RCC 7860 (cell line): ENCODE measurements around the gene CAMSAP1.

Source experiments
- DNase-seq: peaks from one replicate; pipeline ENCODE4 v3.0.0-alpha.2; 2015; ENCODE audit warnings: low spot score
- FAIRE-seq: peaks from 2 replicates; lab custom pipeline; 2012; peaks lifted over from hg19 to GRCh38; lab: Jason Lieb, UNC

The CAMSAP1 gene

DNA sequence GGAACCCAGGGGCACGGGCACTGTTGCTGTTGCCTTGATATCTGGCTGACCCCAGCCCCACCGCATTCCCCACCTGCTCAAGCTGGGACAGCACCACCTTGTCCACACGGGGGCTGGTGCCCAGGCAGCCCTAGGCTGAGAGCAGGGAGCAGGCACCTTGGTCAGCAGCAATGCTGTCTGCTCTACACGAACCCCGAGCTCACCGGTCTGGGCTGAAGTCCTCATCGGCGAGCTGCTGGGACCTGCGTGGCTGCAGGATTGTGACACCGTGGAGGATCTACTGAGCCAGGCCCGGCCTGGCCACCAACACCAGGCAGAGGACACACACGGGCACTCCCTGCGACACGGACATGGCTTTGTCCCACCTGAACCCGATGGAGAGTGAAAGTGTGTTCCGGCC is 127.3 kb downstream of the CAMSAP1 start:
- DNase-seq (no peak), FAIRE-seq (no peak)

DNA sequence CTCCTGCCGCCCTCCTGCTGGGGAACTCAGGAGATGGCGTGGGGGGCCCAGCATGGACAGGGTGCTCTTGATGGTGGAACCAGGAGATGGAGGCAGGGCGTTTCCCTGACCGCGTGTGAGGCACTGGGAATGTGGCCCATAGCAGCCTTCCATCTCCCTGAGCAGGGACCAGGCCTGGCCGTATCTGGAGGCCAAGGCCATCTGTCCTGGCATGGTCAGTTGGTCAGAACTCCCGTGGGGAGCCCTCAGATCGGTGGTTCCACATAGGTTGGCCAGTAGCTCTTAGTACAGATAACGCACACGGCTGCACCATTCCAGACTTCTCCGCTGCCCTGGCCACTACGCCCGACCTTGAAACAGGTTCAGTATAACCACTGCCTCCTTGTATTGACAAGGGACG is 127.8 kb downstream of the CAMSAP1 start:
- FAIRE-seq: no peak

DNA sequence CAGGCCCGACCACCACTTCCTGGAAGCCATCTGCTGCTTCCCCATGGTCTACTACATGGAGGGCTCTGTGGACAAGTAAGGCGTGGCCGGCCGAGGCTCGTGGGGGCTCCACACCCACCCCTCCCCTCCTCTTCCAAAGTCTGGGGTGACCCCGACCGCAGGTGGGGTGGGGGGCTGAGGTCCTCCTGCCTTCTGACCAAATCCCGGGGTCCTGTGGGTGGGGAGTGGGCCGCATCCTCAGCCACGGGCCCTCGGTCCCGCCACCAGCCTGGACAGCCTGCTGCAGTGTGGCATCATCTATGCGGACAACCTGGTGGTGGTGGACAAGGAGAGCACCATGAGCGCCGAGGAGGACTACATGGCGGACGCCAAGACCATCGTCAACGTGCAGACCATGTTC is 128.9 kb downstream of the CAMSAP1 start:
- no peak for DNase-seq

More for the DNA sequence above, 127.8 kb downstream of the CAMSAP1 start:
- no peak for DNase-seq

DNA sequence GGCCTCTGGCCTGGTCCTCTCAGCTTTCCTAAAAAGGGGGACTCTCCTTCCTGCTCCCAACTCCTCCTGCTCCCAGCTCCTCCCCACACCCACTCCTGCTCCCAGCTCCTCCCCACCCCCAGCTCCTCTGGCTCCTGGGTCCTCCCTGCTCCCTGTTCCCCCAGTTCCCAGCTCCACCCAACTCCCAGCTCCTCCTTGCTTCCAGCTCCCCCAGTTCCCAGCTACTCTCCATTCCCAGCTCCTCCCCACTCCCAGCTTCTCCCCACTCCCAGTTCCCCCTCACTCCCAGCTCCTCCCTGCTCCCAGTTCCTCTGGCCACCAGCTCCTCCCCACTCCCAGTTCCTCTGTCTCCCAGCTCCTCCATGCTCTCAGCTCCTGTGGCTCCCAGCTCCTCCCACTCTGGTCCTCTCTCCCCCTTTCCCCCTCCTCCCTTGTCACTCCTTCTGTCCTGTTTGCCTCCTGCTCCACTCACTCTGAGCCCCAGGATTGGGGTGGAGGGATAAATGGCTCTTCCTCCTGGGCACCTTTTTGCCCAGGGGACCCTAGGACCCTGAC is 129.6 kb downstream of the CAMSAP1 start:
- FAIRE-seq (no peak), DNase-seq (no peak)

More for the DNA sequence above, 128.9 kb downstream of the CAMSAP1 start:
- no peak for FAIRE-seq

DNA sequence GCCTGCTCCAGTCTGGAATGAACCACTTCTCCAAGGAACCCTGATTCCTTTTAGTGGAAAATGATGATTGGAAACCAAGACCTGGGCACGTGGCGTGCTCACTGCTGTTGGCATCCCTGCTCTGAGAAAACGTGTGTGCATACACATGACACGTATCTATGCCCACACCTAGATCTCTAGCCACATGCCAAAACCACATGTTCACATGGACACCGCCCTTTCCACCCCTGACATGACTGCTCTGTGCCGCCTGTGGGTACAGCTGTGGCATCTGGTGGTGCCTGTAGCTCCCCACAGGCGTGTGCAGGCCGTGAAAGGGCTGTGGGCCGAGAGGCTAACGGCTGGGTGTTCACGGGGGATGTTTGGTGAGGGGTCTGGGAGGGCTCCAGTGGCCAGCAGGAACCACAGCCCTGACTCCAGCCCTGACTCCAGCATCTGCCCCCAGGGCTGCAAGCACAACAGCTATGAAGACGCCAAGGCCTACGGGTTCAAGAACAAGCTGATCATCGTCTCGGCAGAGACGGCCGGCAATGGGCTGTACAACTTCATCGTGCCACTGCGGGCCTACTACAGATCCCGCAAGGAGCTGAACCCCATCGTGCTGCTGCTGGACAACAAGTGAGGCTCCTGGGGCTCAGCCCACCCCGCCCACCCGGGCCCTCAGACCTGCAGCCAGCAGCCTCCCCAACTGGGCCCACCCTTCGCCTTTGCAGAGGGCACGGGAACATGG is 130.3 kb downstream of the CAMSAP1 start:
- DNase-seq: no peak
- FAIRE-seq: no peak

DNA sequence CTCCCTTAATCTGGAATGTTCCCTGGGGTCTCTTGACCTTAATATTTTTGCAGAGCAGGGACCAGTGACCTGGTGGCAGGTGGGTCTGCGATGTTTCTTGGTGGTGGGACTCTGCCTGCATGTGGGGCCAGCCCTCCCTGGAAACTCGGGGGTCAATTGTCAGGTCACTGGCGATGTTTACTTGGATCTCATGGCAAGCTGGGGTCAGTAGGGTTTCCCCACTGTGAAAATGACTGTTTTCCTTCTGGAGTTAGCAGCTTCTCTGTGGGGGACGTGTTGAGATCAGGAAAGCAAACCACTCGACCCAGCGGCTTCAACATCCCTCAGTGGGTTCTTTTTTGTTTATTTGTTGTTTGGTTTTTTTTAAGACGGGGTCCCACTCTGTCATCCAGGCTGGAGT is 131.4 kb downstream of the CAMSAP1 start:
- DNase-seq (no peak), FAIRE-seq (no peak)

DNA sequence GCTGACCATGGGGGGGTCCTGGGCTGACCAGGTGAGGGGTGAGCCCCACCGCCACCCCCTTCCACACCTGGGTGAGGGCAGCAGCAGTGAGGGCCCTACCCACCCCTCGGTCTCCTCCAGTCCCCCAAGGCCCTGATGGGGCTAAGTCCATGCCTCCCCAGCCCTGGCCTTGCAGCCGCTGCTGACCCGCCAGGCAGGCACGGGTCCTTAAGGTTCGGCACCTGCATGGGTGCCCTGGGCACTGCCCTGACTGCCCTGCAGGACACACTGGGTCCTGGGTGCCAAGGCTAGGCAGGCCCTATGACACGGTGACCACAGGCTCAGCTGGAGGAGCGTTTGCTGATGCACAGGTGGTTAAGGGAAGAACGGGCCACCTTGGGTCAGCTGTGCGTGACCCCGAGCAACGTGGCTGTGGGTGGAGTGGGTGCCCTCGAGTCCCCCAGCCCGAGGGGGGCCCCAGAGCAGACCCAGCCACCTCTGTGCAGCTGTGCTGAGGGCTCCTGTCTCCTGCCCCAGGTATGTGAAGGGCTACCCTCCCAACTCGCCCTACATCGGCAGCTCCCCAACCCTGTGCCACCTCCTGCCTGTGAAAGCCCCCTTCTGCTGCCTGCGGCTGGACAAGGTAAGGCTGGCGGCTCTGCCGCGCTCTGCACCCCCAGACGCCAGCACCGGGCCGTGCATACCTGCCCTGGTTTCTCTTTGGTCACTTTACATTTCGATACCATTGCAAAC is 132.4 kb downstream of the CAMSAP1 start:
- no peak for DNase-seq
- no peak for FAIRE-seq

DNA sequence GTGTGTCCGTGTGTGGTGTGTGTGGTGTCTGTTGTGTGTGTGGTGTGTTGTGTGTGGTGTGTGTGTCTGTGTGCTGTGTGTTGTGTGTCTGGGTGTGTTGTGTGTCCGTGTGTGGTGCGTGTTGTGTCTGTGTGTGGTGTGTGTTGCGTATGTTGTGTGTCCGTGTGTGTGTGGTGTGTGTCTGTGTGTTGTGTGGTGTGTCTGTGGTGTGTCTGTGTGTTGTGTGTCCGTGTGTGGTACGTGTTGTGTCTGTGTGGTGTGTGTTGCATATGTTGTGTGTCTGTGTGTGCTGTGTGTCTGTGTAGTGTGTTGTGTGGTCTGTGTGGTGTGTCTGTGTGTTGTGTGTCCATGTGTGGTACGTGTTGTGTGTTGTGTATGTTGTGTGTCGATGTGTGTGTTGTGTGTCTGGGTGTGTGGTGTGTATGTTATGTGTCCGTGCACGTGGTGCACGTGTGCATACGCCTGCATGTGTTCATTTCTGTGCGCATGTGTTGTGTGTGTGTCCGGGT is 133.1 kb downstream of the CAMSAP1 start:
- no peak for FAIRE-seq
- DNase-seq: no peak

DNA sequence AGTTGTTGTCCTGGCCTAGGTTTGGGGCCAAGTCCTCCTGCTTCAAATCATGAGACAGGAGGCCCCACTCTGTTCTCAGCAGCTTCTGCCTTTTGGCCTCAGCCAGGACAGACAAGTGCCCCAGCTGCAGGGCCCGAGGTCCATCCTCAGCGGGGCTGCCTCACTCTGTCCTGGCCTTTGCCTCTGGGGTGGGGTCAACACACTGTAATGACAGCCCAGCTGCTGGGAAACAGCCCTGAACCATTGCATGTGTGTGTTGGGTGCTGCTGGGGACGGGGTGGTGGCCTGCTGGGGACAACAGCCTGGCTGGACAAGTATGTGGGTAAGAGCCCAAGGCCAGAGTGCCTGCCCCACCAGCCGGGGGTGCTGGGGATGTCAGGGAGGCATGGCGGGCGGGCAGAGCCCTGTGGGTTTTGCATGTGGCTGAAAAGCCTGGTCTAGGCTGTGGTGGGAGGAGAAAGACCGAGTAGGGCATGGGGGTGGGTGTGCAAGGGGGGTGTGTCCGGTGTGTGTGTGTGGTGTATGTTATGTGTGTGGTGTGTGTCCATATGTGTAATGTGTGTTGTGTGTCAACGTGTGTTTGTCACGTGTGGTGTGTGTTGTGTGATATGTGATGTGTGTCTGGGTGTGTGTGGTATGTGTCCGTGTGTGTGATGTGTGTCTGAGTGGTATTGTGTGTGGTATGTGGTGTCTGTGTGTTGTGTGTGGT is 133.7 kb downstream of the CAMSAP1 start:
- no peak for DNase-seq
- FAIRE-seq: no peak

DNA sequence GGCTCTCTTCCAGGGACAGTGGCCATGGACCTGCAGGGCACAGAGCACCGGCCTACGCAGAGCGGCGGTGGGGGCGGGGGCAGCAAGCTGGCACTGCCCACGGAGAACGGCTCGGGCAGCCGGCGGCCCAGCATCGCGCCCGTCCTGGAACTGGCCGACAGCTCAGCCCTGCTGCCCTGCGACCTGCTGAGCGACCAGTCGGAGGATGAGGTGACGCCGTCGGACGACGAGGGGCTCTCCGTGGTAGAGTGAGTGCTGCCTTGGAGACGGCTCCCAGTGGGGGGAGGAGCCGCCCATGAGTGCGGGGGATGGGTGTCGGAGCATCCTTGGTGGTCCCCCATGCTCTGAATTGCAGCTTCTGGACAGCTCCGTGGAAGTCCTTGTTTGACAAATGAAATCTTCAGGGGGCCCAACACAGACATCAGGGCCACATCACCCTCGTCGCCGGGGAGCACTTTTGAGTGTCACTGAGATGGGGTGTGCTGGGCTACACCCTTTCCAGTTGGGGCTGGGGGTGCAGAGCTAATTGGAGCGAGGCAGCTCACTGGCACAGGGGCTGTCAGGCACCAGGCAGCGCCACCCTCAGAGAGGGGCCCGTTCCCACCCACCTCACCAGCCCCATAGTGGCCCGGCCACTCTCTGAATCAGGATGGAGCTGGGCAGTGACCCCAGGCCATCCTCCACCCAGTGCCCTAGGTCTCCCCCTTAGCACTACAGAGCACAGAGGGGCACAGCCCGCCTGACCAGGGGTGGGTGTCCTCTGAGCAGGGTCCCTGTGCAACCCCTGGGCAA is 134.4 kb downstream of the CAMSAP1 start:
- no peak for FAIRE-seq
- no peak for DNase-seq

DNA sequence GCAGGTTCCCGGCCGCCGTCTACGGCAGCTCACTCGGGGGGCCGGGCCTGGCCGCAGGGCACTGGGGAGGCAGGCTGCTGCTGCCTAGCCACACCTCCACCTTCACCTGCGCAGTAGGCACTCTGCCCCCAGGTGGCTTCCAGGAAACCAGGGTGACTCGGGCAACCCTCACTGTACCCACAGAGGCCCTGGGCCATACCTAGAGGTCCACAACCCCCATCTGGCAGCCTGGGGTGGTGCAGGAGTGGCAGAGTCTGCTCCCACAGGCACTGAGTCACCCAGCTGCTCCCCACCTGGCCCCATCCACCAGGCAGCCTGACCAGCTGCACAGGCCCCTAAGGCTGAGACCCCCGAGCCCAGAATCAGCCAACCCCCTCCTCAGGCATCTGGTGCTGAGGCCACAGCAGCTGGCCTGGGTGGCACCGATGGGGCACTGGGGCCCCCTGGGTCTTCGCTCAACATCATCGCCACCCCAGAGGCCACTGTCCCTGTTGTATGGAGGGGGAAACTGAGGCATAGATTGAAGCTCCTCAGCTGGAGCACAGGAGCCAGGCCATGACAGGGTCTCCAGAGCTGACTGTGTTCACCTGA is 135.2 kb downstream of the CAMSAP1 start:
- DNase-seq: no peak

DNA sequence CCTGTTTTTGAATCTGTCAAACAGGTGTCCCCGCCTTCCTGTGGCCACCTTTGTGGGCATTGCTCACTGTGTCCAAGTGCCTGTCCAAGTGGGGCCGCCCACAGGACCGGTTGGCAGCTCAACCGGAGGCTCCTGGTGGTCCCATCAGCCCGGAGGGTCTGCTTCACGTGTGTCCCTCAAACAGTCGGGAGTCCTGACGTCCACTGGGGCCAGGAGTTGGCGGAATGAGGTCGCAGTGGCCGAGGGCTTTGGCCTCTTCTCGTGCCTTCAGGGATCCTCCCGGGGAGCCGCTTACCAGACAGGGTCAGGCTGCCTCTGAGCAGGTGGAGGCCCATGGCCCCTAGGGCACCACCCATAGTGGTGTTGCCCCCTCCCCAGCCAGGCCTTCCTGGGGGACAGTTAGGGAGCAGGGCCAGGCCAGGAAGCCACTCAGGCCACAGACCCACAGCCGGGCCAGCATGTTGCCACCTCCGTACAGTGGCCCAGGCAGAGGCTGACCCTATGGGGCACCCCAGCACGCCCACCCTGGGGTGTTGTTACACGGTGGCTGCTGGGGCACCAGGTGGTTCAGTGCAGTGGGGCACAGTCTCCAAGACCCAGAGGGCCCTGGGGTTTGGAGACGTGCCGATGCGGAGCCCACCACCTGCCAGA is 135.8 kb downstream of the CAMSAP1 start:
- DNase-seq: no peak
- no peak for FAIRE-seq

More for the DNA sequence above, 135.2 kb downstream of the CAMSAP1 start:
- no peak for FAIRE-seq

DNA sequence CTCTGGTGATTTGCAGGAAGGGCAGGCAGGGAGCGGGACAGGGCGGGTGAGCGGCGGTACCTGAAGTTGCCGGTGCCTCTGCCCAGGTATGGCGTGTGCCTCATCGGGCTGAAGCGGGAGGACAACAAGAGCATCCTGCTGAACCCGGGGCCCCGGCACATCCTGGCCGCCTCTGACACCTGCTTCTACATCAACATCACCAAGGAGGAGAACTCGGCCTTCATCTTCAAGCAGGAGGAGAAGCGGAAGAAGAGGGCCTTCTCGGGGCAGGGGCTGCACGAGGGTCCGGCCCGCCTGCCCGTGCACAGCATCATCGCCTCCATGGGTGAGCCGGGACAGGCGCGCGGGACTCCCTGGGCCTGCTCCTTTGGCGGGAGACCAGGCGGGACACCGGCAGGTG is 136.6 kb downstream of the CAMSAP1 start:
- DNase-seq (no peak), FAIRE-seq (no peak)

DNA sequence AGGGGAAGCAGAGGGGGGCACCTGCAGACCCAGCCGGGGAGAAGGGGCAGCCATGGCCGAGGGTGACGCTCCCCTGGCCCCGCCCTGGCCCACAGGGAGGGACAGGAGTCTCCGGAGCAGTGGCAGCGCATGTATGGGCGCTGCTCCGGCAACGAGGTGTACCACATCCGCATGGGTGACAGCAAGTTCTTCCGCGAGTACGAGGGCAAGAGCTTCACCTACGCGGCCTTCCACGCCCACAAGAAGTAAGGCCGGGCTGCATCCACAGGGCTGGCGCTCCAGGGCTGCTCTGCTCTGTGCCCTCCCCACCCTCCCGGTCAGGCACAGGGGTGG is 137.2 kb downstream of the CAMSAP1 start:
- no peak for DNase-seq
- FAIRE-seq: no peak

DNA sequence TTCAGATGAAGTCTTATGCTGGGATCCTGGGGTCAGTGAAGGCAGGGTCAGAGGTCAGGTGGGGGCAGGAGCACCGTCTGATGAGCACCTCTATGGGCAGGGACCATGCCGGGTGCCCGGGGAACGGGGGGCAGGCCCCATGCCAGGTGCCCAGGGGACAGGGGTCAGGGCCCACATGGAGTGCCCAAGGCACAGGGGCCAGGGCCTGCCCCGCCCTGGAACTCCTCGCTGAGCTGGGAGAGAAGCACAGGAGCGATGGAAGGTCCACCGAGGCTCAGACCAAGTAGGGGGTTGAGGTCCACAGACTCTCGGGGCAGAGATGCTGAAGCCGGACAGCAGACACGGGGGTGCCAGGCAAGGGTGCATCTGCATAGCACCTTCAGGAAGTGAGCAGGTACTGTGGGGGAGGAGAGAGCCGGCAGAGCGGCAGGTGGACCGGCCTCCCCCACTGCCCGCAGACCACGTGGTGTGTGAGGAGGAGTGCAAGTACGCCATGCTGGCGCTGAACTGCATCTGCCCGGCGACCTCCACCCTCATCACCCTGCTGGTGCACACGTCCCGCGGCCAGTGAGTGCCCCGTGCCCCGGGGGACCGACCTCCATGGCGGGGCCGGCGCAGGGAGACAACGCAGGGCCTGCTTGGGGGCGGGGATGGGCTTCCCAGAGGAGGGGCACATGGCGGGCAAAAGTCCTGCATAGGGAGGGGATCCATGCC is 137.7 kb downstream of the CAMSAP1 start:
- FAIRE-seq (no peak), DNase-seq (no peak)

DNA sequence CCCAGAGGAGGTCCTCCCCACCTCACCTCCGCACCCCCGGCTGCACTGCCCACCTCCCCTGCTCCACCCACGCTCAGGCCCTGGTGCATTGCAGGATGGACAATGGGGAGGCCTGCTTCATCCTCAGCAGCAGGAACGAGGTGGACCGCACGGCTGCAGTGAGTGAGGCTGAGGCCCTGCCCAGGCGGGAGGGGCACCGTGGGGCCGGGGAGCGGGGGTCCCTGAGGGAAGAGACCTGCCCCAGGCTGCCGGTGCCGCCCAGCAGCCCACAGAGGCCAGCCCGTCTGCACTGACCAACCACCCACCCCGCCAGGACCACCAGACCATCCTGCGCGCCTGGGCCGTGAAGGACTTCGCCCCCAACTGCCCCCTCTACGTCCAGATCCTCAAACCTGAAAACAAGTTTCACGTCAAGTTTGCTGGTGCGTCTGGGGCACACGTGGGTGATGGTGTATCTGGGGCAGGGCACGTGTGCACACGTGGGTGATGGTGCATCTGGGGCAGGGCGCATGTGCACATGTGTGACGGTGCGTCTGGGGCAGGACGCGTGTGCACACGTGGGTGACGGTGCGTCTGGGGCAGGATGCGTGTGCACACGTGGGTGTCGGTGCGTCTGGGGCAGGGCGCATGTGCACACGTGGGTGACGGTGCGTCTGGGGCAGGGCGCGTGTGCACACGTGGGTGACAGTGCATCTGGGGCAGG is 138.7 kb downstream of the CAMSAP1 start:
- no peak for FAIRE-seq
- no peak for DNase-seq

DNA sequence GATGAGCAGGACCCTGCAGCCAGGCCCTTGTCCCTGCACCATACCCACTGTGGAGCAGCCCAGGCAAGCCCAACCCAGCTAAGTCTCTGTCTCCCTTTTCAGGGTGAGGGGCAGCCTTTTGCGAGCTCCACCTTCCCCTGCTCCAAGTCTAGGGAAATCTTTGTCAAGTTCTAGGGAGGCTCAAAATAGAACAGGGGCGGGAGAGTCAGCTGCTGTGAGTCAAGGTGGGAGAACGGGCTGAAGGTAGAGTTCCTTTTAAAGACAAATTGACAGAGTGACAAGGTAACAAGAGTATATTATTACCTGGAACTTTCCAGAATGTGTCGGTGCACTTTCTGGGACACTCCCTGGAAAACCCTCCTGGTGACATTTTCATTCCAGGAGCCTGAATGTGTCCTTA is 140.6 kb downstream of the CAMSAP1 start:
- no peak for DNase-seq
- no peak for FAIRE-seq

DNA sequence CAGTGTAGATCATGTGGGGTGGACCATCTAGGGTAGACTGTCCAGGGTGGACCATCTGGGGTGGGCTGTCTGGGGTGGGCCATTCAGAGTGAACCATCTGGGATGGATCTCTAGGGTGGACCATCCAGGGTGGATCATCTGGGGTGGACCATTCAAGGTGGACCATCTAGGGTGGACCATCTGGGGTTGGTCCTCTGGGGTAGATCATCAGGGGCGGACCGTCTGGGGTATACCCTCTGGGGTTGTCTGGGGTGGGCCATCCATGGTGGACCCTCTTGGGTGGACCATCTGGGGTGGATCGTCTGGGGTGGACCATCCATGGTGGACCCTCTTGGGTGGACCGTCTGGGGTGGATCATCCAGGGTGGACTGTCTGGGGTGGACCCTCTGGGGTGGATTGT is 141.1 kb downstream of the CAMSAP1 start:
- DNase-seq: no peak
- no peak for FAIRE-seq

DNA sequence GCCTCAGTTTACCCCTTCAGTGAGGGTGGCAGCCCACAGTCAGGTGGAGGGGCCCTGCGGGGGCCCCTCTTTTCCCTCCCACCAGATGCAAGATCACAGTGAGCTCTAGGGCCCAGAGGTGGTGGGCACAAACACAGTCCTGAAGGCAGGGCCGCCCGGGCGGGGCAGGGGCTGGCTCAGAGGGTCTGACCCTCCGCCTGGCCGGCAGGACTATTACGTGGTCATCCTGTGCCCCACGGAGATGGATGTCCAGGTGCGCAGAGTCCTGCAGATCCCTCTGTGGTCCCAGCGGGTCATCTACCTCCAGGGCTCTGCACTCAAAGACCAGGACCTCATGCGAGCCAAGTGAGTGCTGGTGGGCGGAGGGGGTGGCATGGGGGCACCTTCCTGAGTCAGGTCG is 141.9 kb downstream of the CAMSAP1 start:
- DNase-seq (no peak), FAIRE-seq (no peak)
